Measurements from ENCODE around the gene REPIN1. TPM values are rescaled to one million over a fixed set of nuclear protein-coding genes. Genes with fewer than 3 reads are reported as not detected.

Gene REPIN1
- total RNA-seq, 1 experiment from 2014 or later, result 174 TPM

DNA sequence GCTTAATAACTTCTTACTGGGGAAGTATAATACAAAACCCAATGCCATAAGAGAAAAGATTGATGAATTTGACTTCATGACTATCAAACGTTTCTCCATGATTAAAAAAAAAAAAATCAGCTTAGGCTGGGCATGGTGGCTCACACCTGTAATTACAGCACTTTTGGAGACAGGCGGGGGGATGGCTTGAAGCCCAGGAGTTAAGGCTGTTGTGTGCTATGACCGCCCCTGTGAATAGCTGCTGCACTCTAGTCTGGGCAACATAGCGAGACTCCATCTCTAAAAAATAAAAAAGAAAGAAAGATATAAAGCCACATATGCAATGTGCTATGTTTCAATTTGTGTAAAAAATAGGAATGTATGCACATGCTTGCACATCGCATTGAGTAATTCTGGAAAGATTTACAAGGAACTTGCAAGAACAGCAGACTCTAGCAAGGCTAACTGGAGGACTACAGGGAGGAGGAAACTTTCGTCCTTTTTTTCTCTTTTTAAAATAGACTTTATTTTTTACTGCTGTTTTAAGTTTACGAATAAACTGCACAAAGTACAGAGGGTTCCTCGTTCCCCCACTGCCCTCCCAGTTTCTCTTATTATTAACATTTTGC, 16.9 kb upstream of the REPIN1 start:
- H2AFZ ChIP-seq, result no peak overlapping the region
- CTCF ChIA-PET, result no interaction called here
- intact Hi-C loops (cut with micrococcal nuclease; ENCODE audit: unreplicated experiment), result no loop called here
- no peaks in the 10 kb centered on the region for H4K20me1 ChIP-seq (ENCODE audit: insufficient read depth)
- peaks cover 8% of the 10 kb centered on the region; the same call in 1 of the 2 replicates for H3K4me1 ChIP-seq (replicated peaks; ENCODE audit: insufficient read depth)
- H3K4me3 ChIP-seq, result no peak overlapping the region
- H3K27ac ChIP-seq, result no peak overlapping the region
- POLR2A ChIA-PET (ENCODE audit: unreplicated experiment), result no interaction called here
- no peaks in the 10 kb centered on the region for H3K9me2 ChIP-seq (ENCODE audit: insufficient read depth)
- H3K79me2 ChIP-seq (ENCODE audit: low read depth), result no peaks in the 10 kb centered on the region
- H3K4me2 ChIP-seq, result no peak overlapping the region
- BruUV-seq (replicated peaks), result no TSS peak
- no peaks in the 10 kb centered on the region for H3K9me3 ChIP-seq (ENCODE audit: insufficient read depth, low read depth)
- peaks cover 5% of the 10 kb centered on the region for H3F3A ChIP-seq (ENCODE audit: insufficient read depth, low read depth)
- no peak for TF ChIP-seq EZH2 (IDR thresholded peaks at IDR 0.05; ENCODE audit: low read depth)
- TF ChIP-seq CTCF (conservative IDR thresholded peaks at IDR 0.05), result no peak
- no peaks in the 10 kb centered on the region for H3K27me3 ChIP-seq (ENCODE audit: insufficient read depth, low read depth)
- H3K36me3 ChIP-seq (ENCODE audit: low read depth), result no peaks in the 10 kb centered on the region
- DNase-seq, result no peak

GRCh38 chr7:150355666-150356059, 13.0 kb upstream of the REPIN1 start:
- ChIA-PET CTCF (interaction anchor here (0.6 to 1.2 kb wide), 6 partner anchors 11 to 64 kb away, joined by 3 to 10 read pairs (median 6); no protein-coding TSS in a partner anchor), POLR2A (ENCODE audit: unreplicated experiment) (no interaction called here)
- Histone ChIP-seq H3K27me3 (ENCODE audit: insufficient read depth, low read depth) (no peaks in the 10 kb centered on the region), H3K9me3 (ENCODE audit: insufficient read depth, low read depth) (no peaks in the 10 kb centered on the region), H3K4me2 (no peak overlapping the region), H2AFZ (0 out of 2 replicates have a peak overlapping the region, but pooled peaks have one; percentile 2), H3K4me3 (no peak overlapping the region), H4K20me1 (ENCODE audit: insufficient read depth) (no peaks in the 10 kb centered on the region), H3K27ac (no peak overlapping the region), H3K4me1 (replicated peaks; ENCODE audit: insufficient read depth) (peaks cover 8% of the 10 kb centered on the region; the same call in 1 of the 2 replicates), H3K9me2 (ENCODE audit: insufficient read depth) (no peaks in the 10 kb centered on the region), H3F3A (ENCODE audit: insufficient read depth, low read depth) (peaks cover 9% of the 10 kb centered on the region), H3K79me2 (ENCODE audit: low read depth) (no peaks in the 10 kb centered on the region), H3K36me3 (ENCODE audit: low read depth) (no peaks in the 10 kb centered on the region)
- no TSS peak for BruUV-seq (replicated peaks)
- intact Hi-C loops (cut with micrococcal nuclease; ENCODE audit: unreplicated experiment), result loop anchor here (1.0 kb wide), 2 partner anchors 24 to 66 kb away; partner anchors contain the start of gene ZNF775
- TF ChIP-seq CTCF (conservative IDR thresholded peaks at IDR 0.05), result no peak
- TF ChIP-seq EZH2 (IDR thresholded peaks at IDR 0.05; ENCODE audit: low read depth), result no peak
- no peak for DNase-seq

- Histone ChIP-seq H3K9me3 (ENCODE audit: insufficient read depth, low read depth) (no peaks in the 10 kb centered on the region), H3K27me3 (ENCODE audit: insufficient read depth, low read depth) (no peaks in the 10 kb centered on the region), H4K20me1 (ENCODE audit: insufficient read depth) (no peaks in the 10 kb centered on the region), H3K4me1 (replicated peaks; ENCODE audit: insufficient read depth) (peaks cover 8% of the 10 kb centered on the region; the same call in 1 of the 2 replicates), H3K36me3 (ENCODE audit: low read depth) (no peaks in the 10 kb centered on the region), H3K27ac (no peak overlapping the region), H3K4me3 (no peak overlapping the region), H2AFZ (no peak overlapping the region), H3K4me2 (no peak overlapping the region), H3F3A (ENCODE audit: insufficient read depth, low read depth) (peaks cover 6% of the 10 kb centered on the region), H3K79me2 (ENCODE audit: low read depth) (no peaks in the 10 kb centered on the region), H3K9me2 (ENCODE audit: insufficient read depth) (no peaks in the 10 kb centered on the region)
- TF ChIP-seq CTCF (conservative IDR thresholded peaks at IDR 0.05) (peak; percentile 85), EZH2 (IDR thresholded peaks at IDR 0.05; ENCODE audit: low read depth) (no peak)
- intact Hi-C loops (cut with micrococcal nuclease; ENCODE audit: unreplicated experiment), result loop anchor here (1.0 kb wide), 2 partner anchors 23 to 65 kb away; partner anchors contain the start of gene ZNF775
- no peak for DNase-seq
- CTCF ChIA-PET, result interaction anchor here (0.6 to 1.2 kb wide), 3 partner anchors 12 to 40 kb away, joined by 3 to 6 read pairs (median 4); no protein-coding TSS in a partner anchor
- no TSS peak for BruUV-seq (replicated peaks)
- POLR2A ChIA-PET (ENCODE audit: unreplicated experiment), result no interaction called here
Observed at GRCh38 chr7:150356265-150356897, 12.2 kb upstream of the REPIN1 start.

Data from PC-9 (cell line).